ENCODE measurements around the gene ADAM33. TPM values are rescaled to one million over a fixed set of nuclear protein-coding genes. Genes with fewer than 3 reads are reported as not detected.
A peak's percentile ranks its signal among the peaks of the same experiment; 100 is the strongest.

The ADAM33 gene
- total RNA-seq, 1 experiment from 2014 or later = not detected

DNA sequence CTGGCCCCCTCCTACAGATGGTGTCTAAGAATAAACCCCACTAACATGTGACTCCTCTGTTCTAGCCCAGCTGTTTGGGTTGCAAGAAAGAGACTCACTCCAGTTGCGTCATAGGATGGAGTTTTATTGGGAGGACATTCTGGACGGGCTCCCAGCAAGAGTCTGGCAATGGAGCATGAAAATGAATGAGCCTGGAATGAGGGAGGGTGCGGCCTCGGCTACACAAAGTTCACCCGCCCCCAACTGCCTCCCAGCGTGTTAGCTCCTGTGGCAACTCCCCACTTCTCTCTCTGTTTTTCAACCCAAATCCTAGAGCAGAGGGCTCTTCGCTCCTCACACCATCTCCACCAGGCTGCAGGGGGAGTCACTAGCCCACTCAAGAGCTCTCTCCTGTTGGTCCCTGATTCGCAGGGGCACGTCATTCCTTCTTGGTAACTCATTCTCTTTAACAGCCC lies 5.1 kb upstream of the ADAM33 start:
- Mint-ChIP-seq H3K27ac (ENCODE audit: unreplicated experiment) (no peak overlapping the region), H3K27me3 (ENCODE audit: unreplicated experiment) (peaks cover 61% of the 10 kb centered on the region), H3K4me3 (ENCODE audit: low read depth, unreplicated experiment) (no peak overlapping the region), H3K4me1 (ENCODE audit: low read depth, unreplicated experiment) (no peaks in the 10 kb centered on the region), H3K9me3 (ENCODE audit: low read depth, unreplicated experiment) (no peaks in the 10 kb centered on the region), H3K36me3 (ENCODE audit: insufficient read depth, unreplicated experiment) (no peaks in the 10 kb centered on the region)
- no TSS peak for BruUV-seq (replicated peaks)
- intact Hi-C loops (cut with micrococcal nuclease; ENCODE audit: unreplicated experiment) = no loop called here
- DNase-seq = no peak
- CTCF ChIA-PET = interaction anchor here (1.1 kb wide), 1 partner anchor 9 kb away, joined by 3 read pairs; no protein-coding TSS in a partner anchor
- TF ChIP-seq, protein P1, sequence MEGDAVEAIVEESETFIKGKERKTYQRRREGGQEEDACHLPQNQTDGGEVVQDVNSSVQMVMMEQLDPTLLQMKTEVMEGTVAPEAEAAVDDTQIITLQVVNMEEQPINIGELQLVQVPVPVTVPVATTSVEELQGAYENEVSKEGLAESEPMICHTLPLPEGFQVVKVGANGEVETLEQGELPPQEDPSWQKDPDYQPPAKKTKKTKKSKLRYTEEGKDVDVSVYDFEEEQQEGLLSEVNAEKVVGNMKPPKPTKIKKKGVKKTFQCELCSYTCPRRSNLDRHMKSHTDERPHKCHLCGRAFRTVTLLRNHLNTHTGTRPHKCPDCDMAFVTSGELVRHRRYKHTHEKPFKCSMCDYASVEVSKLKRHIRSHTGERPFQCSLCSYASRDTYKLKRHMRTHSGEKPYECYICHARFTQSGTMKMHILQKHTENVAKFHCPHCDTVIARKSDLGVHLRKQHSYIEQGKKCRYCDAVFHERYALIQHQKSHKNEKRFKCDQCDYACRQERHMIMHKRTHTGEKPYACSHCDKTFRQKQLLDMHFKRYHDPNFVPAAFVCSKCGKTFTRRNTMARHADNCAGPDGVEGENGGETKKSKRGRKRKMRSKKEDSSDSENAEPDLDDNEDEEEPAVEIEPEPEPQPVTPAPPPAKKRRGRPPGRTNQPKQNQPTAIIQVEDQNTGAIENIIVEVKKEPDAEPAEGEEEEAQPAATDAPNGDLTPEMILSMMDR (IDR thresholded peaks at IDR 0.05; ENCODE audit: unreplicated experiment) = no peak

DNA sequence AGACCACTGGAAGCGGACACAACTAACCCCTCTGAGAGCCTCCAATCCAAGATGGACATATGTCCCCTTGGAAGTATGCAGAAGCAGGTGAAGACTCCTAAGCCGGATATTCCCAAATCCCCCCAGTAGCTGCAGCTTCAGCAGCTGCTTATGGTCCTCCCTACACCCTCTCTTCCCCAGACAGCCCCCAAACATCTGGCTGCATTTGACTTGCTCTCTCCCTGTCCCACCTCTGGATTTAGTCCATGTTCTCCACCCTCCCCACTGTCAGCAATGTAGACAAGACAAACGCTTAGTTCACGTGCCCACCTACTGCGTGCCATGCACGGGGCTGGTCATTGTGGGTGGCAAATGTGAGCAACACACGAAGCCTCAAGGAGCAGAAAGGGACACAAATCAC lies 4.6 kb upstream of the ADAM33 start:
- Mint-ChIP-seq H3K4me3 (ENCODE audit: low read depth, unreplicated experiment) (no peak overlapping the region), H3K4me1 (ENCODE audit: low read depth, unreplicated experiment) (no peaks in the 10 kb centered on the region), H3K9me3 (ENCODE audit: low read depth, unreplicated experiment) (no peaks in the 10 kb centered on the region), H3K36me3 (ENCODE audit: insufficient read depth, unreplicated experiment) (no peaks in the 10 kb centered on the region), H3K27ac (ENCODE audit: unreplicated experiment) (no peak overlapping the region), H3K27me3 (ENCODE audit: unreplicated experiment) (peaks cover 66% of the 10 kb centered on the region)
- DNase-seq = no peak
- no TSS peak for BruUV-seq (replicated peaks)
- CTCF ChIA-PET = no interaction called here
- intact Hi-C loops (cut with micrococcal nuclease; ENCODE audit: unreplicated experiment) = no loop called here
- TF ChIP-seq, protein P1 (IDR thresholded peaks at IDR 0.05; ENCODE audit: unreplicated experiment) = no peak

DNA sequence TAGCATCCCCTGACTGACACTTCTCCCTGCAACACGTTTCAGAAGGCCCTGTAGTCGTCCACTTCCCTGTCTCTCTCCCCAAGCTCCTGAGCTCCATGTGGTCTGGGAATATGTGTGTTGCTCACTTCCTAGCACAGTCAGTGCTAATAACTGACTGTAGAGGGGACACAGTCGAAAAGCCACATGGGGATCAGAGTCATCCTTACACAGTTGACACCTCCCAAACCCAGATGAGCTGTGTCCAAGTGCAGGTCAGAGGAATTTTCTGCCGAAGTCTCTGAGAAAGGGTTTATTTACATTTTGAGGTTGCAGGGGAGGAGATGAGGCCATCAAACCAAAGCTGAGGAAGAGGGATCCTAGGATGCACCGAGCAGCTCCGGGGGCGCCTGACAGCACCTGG lies 3.5 kb upstream of the ADAM33 start:
- intact Hi-C loops (cut with micrococcal nuclease; ENCODE audit: unreplicated experiment) = no loop called here
- Mint-ChIP-seq H3K4me1 (ENCODE audit: low read depth, unreplicated experiment) (no peaks in the 10 kb centered on the region), H3K9me3 (ENCODE audit: low read depth, unreplicated experiment) (no peaks in the 10 kb centered on the region), H3K4me3 (ENCODE audit: low read depth, unreplicated experiment) (no peak overlapping the region), H3K36me3 (ENCODE audit: insufficient read depth, unreplicated experiment) (no peaks in the 10 kb centered on the region), H3K27ac (ENCODE audit: unreplicated experiment) (no peak overlapping the region), H3K27me3 (ENCODE audit: unreplicated experiment) (peaks cover 76% of the 10 kb centered on the region)
- TF ChIP-seq, protein P1 (IDR thresholded peaks at IDR 0.05; ENCODE audit: unreplicated experiment) = no peak
- no peak for DNase-seq
- BruUV-seq (replicated peaks) = no TSS peak
- CTCF ChIA-PET = interaction anchor here (1.1 kb wide), 1 partner anchor 9 kb away, joined by 4 read pairs; no protein-coding TSS in a partner anchor

DNA sequence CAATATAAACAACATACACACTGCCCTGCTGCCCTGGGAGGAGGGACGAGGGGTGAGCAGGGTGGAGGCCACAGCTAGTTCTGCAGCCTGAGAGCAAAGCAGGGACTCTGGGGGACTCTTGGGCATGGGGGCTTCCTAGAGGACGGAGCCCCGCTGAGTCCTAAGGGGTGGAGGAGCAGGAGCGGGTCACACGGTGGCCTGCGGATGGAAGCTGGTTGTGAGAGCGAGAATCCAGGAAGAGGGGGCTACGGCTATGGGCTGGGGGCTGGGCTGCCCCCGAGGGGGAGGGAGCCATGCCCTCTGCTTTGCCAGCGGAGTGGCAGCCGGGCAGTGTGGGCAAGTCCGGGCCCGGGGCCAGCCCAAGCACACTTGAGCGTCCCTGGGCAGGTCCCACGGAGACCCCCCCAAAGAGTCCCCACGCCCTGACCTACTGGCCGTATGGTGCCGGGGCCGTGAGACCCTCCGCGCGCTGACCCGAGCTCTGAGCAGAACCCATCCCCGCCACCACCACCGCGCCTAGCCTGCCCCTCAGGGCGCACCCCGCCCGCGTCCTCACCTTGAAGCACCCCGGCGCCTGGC lies 369 bp downstream of the ADAM33 start:
- no peaks in the 10 kb centered on the region for H3K4me1 Mint-ChIP-seq (ENCODE audit: low read depth, unreplicated experiment)
- H3K36me3 Mint-ChIP-seq (ENCODE audit: insufficient read depth, unreplicated experiment) = no peaks in the 10 kb centered on the region
- no TSS peak for BruUV-seq (replicated peaks)
- no peaks in the 10 kb centered on the region for H3K9me3 Mint-ChIP-seq (ENCODE audit: low read depth, unreplicated experiment)
- intact Hi-C loops (cut with micrococcal nuclease; ENCODE audit: unreplicated experiment) = no loop called here
- no peak for DNase-seq
- H3K27ac Mint-ChIP-seq (ENCODE audit: unreplicated experiment) = no peak overlapping the region
- H3K4me3 Mint-ChIP-seq (ENCODE audit: low read depth, unreplicated experiment) = peak overlapping the region; percentile 46
- H3K27me3 Mint-ChIP-seq (ENCODE audit: unreplicated experiment) = peaks cover 81% of the 10 kb centered on the region
- CTCF ChIA-PET = interaction anchor here (0.6 kb wide), 2 partner anchors 64 to 1297 kb away, joined by 3 to 5 read pairs; no protein-coding TSS in a partner anchor
- TF ChIP-seq, protein P1 (IDR thresholded peaks at IDR 0.05; ENCODE audit: unreplicated experiment) = no peak
